Embryonic facial prominence (tissue), 1 donor: ENCODE results near the gene PLEKHD1.
A peak's percentile ranks its signal among the peaks of the same experiment; 100 is the strongest.

Experiments
- DNase-seq: peaks from one replicate; pipeline ENCODE4 v3.0.0-alpha.2; 2016; ENCODE audit errors: extremely low spot score

PLEKHD1 gene

DNA sequence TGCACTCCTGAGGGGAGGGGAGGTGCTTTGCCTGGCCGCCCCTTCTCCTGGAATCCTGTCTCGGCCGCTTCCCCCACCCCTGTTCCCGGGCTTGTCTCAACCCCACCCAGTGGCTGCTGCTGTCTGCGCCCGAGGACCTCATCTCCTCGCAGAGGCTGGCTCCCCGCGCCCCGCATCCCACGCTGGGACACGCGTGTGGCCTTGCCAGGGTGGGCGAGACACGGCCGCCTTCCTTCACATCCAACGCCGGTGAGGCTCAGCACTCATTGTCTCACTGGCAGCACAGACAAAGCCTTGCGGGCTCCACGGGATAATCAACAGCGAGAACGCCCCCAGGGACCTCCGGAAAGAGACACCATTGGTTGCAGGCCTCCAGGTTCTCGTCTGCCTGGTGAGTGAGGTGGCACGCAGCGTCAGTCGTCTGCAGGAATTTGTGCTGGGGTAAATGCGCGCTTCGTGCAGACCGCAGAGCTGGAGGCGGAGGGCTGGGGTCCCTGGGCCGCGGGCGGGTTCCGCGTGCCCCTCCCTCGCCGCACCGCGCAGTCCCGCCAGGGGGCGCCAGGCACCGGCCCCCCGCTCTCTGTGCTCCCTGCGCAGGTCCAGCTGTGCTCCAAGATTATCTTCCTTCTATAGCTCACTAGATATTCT lies 63.3 kb downstream of the PLEKHD1 start:
- DNase-seq: peak; percentile 42

DNA sequence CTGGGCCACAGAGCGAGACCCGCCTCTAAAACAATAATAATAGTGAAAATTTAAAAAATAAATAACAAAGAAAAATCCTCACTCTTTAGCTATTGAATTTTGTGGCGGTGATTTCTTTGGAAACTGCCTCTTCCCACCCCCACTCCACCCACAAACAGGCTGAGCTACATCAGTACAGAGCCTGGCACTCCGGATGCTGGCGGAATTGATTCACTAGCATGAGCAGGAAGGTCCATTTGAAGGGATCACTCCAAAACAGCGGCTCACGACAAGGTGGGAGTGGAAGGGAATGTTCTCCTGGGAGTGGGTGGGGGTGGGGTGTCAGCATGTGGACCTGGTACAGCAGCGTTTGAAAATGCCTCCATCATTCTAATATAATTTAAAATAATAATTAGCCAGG lies 64.0 kb downstream of the PLEKHD1 start:
- no peak for DNase-seq

- DNase-seq: no peak
Observed at GRCh38 chr14:69551511-69551910, 67.0 kb downstream of the PLEKHD1 start.

DNA sequence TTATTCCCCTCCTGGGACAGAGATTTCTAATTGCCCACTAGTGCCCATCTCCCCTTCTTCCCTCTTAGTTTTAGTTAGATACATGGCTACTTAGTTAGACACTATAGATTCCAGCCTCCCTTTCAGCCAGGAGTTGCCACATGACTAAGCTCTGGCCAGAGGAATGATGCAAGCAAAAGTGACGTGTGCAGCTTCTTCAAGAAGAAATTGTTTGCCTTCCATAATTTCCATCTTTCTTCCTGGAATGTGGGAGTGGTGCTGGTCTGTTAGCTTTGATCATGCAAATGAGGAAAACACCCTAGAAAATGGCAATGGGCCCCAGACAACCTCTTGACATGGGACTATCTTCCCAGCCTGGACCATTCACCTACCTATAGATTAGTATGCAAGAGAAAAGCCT lies 68.7 kb downstream of the PLEKHD1 start:
- no peak for DNase-seq

DNA sequence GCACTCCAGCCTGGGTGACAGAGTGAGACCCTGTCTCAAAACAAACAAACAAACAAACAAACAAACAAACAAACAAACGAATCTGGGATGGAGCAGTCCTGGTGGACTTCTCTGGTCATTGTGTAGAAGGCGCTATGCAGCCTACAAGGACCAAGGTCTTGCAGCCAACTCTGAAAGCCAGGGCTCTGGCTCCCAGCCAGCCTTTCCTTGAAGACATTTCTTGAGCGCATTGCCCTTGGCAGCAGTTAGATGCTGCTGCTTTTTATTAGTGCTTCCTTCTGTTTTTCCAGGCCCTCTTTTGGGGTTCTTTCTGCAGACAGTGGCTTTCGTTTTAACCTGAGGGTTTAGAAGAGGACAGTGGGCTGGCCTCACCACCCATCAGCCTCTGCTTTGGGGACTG lies 70.0 kb downstream of the PLEKHD1 start:
- no peak for DNase-seq

- no peak for DNase-seq
Observed at GRCh38 chr14:69558774-69559173, 74.2 kb downstream of the PLEKHD1 start.

- peak; percentile 22 for DNase-seq
Observed at GRCh38 chr14:69559581-69560011, 75.1 kb downstream of the PLEKHD1 start.

DNA sequence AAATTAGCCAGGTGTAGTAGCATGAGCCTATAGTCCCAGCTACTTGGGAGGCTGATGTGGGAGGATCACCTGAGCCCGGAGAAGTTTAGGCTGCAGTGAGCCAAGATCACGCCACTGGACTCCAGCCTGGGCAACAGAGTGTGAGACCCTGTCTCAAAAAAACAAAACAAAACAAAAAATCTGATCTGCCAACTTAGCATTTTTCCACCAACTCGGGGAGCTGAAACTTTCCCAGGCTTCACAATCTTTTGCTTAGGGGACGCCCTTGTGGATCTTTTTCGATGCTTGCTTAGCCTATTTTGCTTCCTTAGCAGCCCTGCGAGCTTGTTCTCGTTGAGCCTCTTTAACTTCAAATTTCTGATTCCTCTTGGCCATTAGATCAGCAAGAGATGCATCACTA lies 76.3 kb downstream of the PLEKHD1 start:
- DNase-seq: no peak

- no peak for DNase-seq
Observed at GRCh38 chr14:69561893-69562292, 77.4 kb downstream of the PLEKHD1 start.

GRCh38 chr14:69567563-69567962 lies 83.0 kb downstream of the PLEKHD1 start:
- no peak for DNase-seq

DNA sequence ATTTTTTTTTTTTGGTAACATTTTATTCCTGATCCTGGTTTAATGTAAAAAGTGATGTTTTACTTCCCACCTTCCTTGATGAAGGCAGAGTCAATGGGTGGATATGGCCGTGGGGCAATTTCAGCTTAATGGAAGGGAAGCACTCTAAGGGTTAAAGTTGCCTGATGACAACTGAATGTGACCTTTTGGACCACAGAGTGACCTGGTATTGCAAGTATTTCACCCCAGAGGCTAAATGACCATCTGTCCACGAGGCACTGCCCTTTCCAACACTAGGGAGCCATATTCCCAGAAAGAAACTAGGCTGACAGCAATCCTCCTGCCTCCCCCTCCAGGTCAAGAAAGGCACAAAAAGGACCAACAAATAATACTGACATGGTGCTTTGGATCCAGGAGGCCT lies 85.3 kb downstream of the PLEKHD1 start:
- no peak for DNase-seq

DNA sequence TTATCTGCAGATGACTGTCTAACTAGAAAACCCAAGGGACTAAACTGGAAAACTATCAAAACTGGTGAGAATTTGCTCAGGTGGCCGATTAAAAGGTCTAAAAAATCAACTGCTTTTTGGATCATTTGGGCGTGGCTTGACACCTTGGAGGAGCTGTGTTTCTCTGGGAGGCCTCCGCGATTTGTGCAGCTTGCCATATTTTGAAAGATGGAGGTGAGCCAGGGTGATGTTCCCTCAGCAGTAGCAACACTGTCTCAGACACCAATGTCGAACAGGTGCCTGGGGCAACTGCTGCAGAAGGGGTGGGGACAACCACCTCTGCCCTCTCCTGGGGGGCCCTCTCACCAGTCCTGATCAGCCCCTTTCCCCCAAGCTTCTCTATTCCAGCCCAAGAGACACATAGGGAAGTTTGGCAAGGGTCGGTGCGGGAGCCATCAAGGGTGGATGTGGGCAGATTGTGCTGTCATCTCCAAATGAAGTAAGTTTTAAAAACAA lies 86.4 kb downstream of the PLEKHD1 start:
- DNase-seq: no peak

DNA sequence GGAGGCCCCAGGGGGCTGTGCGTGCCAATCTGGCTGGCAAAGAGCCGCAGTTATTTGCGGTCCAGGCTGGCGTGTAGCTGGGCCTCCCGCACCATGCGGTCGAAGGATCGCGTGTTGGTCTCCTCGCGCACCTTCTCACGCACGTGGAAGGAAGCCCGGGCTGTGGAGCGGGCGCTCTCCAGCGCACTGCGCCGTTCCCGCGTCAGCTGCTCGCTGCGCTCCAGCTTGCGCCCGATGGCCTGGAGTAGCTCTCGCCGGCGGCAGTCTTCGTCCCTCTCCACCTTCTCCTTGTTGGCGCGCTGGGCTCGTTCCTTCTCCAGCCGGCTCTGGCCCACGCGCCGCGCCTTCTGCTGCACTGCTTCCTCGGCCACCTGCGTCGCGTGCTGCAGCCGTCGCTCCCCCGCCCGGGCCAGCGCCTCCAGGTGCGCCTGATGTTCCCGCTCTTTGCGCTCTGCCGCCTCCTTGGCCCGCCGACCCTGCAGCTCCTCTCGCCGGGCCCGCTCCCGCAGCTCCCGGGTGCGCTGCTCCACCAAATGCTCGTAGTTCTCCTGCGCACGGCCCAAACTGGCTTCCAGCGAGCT lies 87.0 kb downstream of the PLEKHD1 start:
- no peak for DNase-seq

- no peak for DNase-seq
Observed at GRCh38 chr14:69572030-69572840, 87.7 kb downstream of the PLEKHD1 start.

GRCh38 chr14:69572841-69573135 lies 88.3 kb downstream of the PLEKHD1 start:
- no peak for DNase-seq

- no peak for DNase-seq
Observed at GRCh38 chr14:69573205-69573830, 88.8 kb downstream of the PLEKHD1 start.

DNA sequence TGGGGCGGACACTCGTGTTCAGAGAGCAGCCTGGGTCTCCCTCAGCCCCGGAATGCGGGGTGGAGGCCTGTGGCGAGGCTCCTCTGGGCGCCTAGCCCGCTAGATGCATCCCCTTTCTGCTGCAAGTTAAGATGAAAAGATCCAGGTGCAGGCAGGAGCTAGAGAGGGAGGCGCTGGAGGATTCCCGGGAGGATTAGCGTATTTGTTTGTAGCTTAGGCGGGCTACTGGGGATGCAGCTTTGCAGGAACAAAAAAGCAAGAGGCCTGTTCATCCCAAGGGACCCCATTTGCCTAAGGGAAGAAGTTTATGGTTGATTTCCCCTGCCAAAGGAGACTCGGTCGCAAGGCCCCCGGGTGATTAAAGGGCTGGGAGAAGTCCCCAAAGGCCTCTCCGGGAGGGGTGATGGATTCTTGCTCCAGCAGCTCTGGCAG lies 89.3 kb downstream of the PLEKHD1 start:
- no peak for DNase-seq

GRCh38 chr14:69574263-69574953 lies 89.9 kb downstream of the PLEKHD1 start, which contains the start of gene CCDC177:
Gene CCDC177 (minus strand): TSS chr14:69574871. CDS start chr14:69573622, 1,249 bp downstream.
- no peak for DNase-seq

DNA sequence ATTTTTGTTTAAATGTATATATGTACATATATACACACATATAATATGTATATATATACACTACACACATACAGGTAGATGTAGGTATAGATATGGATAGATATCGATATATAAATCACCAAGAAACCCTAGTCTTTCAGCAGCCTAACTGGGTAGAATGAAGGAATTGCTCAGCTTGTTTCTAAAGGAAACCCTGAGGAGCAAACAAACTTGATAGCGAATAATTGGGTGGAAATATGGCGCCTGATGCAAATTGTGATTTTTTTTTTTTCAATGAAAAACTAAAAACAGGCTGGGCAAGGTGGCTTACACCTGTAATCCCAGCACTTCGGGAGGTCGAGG lies 90.4 kb downstream of the PLEKHD1 start:
- DNase-seq: no peak

DNA sequence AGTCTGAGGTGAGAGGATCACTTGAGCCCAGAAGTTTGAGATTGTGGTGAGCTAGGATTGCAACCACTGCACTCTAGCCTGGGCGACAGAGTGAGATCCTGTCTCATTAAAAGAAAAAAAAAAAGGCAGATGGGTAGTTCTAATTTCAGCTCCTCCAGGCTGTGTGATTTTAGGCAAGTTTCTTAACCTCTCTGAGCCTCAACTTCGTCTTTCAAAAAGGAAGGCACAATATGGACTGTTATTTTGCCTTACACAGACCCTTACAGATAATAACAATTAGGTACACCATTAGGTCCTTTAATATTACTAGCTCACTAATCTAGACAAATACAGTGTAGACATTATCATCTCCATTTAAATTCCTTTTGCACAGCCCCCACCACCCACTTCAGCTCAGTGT lies 94.9 kb downstream of the PLEKHD1 start:
- DNase-seq: no peak

DNA sequence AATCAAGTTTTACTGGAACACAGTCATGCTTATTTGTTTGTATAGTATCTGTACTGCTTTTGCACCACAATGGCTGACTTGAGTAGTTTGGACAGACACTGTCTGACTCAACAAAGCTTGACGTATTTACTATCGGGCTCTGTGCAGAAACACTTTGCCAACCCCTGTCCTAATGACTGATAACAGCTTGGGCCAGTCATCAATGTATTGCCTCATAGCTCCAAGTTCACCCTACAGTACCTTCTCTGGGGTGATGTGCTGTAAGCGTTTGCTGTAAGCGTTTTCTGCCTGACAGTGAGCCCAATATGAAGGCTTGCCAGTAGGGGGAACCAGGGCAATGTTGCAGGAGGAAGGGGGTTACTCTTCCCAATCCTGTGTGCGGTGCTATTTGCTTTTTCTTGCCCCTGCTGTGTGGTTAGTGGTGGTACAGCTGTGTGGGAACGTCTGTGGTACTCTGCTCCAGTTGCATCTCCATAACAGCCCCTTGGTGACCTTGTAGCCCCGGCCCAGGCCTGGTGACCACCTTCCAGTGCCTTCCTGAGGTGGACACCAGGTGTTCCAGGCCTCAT lies 95.6 kb downstream of the PLEKHD1 start:
- DNase-seq: no peak
